SU-DHL-6 (cell line): ENCODE results near the gene KCNIP2.

Source experiments
- H2AFZ ChIP-seq: fragments of 200-600 bp; sonication (generic); 2 replicates; pipeline ENCODE4 v1.6.1; 2014; ENCODE audit warnings: low read depth, mild to moderate bottlenecking, moderate library complexity, mixed read lengths, antibody characterized with exemption, low read length; ENCODE audit not compliant: severe bottlenecking
- H3F3A ChIP-seq: fragments of 200-600 bp; shearing (Covaris generic); 2 replicates; pipeline ENCODE4 v1.6.0; 2016; ENCODE audit warnings: antibody characterized with exemption, mild to moderate bottlenecking; ENCODE audit not compliant: insufficient read depth
- H3K27ac ChIP-seq: fragments of 200-600 bp; sonication (generic); 2 replicates; pipeline ENCODE4 v1.5.1; 2016; ENCODE audit warnings: low read depth, mild to moderate bottlenecking, low read length, moderate library complexity, mixed read lengths
- H3K27me3 ChIP-seq: fragments of 200-600 bp; sonication (generic), shearing (Covaris generic); 2 replicates; pipeline ENCODE4 v1.6.0; 2014; ENCODE audit warnings: mild to moderate bottlenecking, low read length
- H3K36me3 ChIP-seq: fragments of 200-600 bp; sonication (generic); 2 replicates; pipeline ENCODE4 v1.6.1; 2014; ENCODE audit warnings: mild to moderate bottlenecking, low read length, mixed read lengths
- H3K4me2 ChIP-seq: fragments of 300-600, 200-600 bp; shearing (Covaris generic), sonication (generic); 2 replicates; pipeline ENCODE4 v1.6.0; 2014; ENCODE audit warnings: low read length, low read depth, mild to moderate bottlenecking; ENCODE audit not compliant: poor library complexity, severe bottlenecking
- H3K4me3 ChIP-seq: fragments of 200-600 bp; sonication (generic); 2 replicates; pipeline ENCODE4 v1.5.1; 2014; ENCODE audit warnings: antibody characterized with exemption, low read length, mild to moderate bottlenecking, mixed read lengths; ENCODE audit not compliant: insufficient read depth, poor library complexity, severe bottlenecking
- H3K79me2 ChIP-seq: fragments of 200-600 bp; sonication (generic); 2 replicates; pipeline ENCODE4 v1.6.1; 2014; ENCODE audit warnings: mild to moderate bottlenecking, low read length, moderate library complexity; ENCODE audit not compliant: insufficient read depth
- H3K9ac ChIP-seq: fragments of 200-600 bp; sonication (generic); 2 replicates; pipeline ENCODE4 v1.7.0; 2014; ENCODE audit warnings: mild to moderate bottlenecking, low read length
- H3K9me2 ChIP-seq: fragments of 200-600 bp; sonication (generic); replicated peaks from 2 replicates; pipeline ENCODE4 v1.6.1; 2014; ENCODE audit warnings: low read length; ENCODE audit not compliant: insufficient read depth
- H3K9me3 ChIP-seq: fragments of 200-600 bp; sonication (generic); 2 replicates; pipeline ENCODE4 v1.6.1; 2014; ENCODE audit warnings: low read length, mixed read lengths; ENCODE audit not compliant: insufficient read depth
- H4K20me1 ChIP-seq: fragments of 200-600 bp; sonication (generic); 2 replicates; pipeline ENCODE4 v1.6.1; 2014; ENCODE audit warnings: low read depth, mild to moderate bottlenecking, antibody characterized with exemption, low read length, moderate library complexity, mixed read lengths
- CTCF ChIP-seq: fragments of 200-600 bp; sonication (generic); IDR thresholded peaks from one replicate; pipeline ENCODE4 v1.5.1; 2017; ENCODE audit warnings: antibody characterized with exemption, mild to moderate bottlenecking, low read length, moderate library complexity; ENCODE audit not compliant: insufficient read depth, poor library complexity, severe bottlenecking
- EZH2phosphoT487 ChIP-seq: fragments of 200-600 bp; sonication (generic), shearing (Covaris generic); conservative IDR thresholded peaks from 2 replicates; pipeline ENCODE4 v1.6.1; 2018; ENCODE audit warnings: mild to moderate bottlenecking, antibody characterized with exemption, low read length, moderate library complexity, mixed read lengths

Gene KCNIP2

GRCh38 chr10:101858723-101859500, 15.3 kb upstream of the KCNIP2 start:
- Histone ChIP-seq H3K4me2 (no peak overlapping the region), H3K79me2 (no peaks in the 10 kb centered on the region), H3K36me3 (peaks cover 6% of the 10 kb centered on the region; the same call in 1 of the 2 replicates), H2AFZ (no peak overlapping the region), H3K27ac (no peak overlapping the region), H3K4me3 (no peak overlapping the region), H4K20me1 (no peaks in the 10 kb centered on the region), H3K9ac (no peak overlapping the region), H3F3A (no peaks in the 10 kb centered on the region), H3K9me2 (no peaks in the 10 kb centered on the region), H3K27me3 (no peaks in the 10 kb centered on the region), H3K9me3 (no peaks in the 10 kb centered on the region)
- no peak for TF ChIP-seq EZH2phosphoT487
- no peak for TF ChIP-seq CTCF

- Histone ChIP-seq H3F3A (no peaks in the 10 kb centered on the region), H3K79me2 (no peaks in the 10 kb centered on the region), H3K36me3 (peaks cover 6% of the 10 kb centered on the region; the same call in 1 of the 2 replicates), H3K27ac (no peak overlapping the region), H3K9ac (no peak overlapping the region), H3K4me3 (no peak overlapping the region), H3K9me3 (no peaks in the 10 kb centered on the region), H3K27me3 (no peaks in the 10 kb centered on the region), H3K4me2 (no peak overlapping the region), H3K9me2 (no peaks in the 10 kb centered on the region), H2AFZ (no peak overlapping the region), H4K20me1 (no peaks in the 10 kb centered on the region)
- TF ChIP-seq EZH2phosphoT487 (no peak), CTCF (no peak)
Measured at GRCh38 chr10:101857802-101858476, 14.3 kb upstream of the KCNIP2 start.

- no peak overlapping the region for H3K4me2 ChIP-seq
- H3K27ac ChIP-seq, result no peak overlapping the region
- TF ChIP-seq CTCF, result no peak
- no peak for TF ChIP-seq EZH2phosphoT487
- H3K4me3 ChIP-seq, result no peak overlapping the region
- no peak overlapping the region for H3K9ac ChIP-seq
- no peaks in the 10 kb centered on the region for H3K79me2 ChIP-seq
- H4K20me1 ChIP-seq, result no peaks in the 10 kb centered on the region
- peaks cover 6% of the 10 kb centered on the region; the same call in 1 of the 2 replicates for H3K36me3 ChIP-seq
- H3K27me3 ChIP-seq, result no peaks in the 10 kb centered on the region
- H3F3A ChIP-seq, result no peaks in the 10 kb centered on the region
- H3K9me2 ChIP-seq, result no peaks in the 10 kb centered on the region
- H2AFZ ChIP-seq, result no peak overlapping the region
- H3K9me3 ChIP-seq, result no peaks in the 10 kb centered on the region
Measured at GRCh38 chr10:101856626-101857025, 13.0 kb upstream of the KCNIP2 start.
